Measurements from ENCODE around the gene HES7.
"Not testable (repeated sequence)": the region's sequence is repeated elsewhere in the genome, so short reads cannot be mapped to it uniquely, and the experiment has no call there.

HES7 gene

DNA sequence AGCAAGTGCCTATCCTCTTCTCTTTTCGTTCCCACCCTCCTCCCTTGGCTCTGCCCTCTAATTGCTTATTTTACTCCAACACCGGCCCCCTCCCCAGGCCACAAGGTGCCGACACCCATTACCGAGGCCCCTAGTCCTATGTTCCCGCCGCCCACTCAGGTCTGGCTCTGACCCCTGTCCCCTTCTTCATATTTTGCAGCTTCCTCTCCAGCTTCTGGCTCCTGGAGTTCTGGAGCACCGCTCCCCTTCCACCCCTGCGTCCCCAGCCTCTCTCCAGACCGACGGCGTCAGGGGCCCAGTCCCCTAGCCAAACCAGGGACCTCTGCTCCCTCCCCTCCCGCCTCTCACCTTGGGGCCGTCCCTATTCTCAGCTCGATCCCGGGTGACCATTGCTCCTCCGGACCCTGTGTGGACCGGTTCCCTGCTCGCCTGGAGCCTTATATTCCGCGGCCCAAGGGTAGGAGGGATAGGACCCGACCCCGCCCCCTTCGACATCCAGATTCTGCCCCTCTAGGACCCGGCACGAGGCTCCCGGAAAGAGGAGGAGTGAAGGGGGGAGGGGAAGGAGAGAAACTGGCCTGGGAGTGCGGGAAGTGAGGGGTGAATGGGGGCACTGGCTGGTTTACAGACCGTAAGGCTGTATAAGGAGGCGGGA lies at the start of gene HES7:
Gene HES7 (minus strand): TSS at position 412 of the 655 bp plus-strand sequence. CDS start 22 bp downstream, at position 390.
- in situ Hi-C loops (cut with MboI; ENCODE audit: low sequenced_read_pairs), result no loop called here

- in situ Hi-C loops (cut with MboI; ENCODE audit: low sequenced_read_pairs), result no loop called here
Measured at GRCh38 chr17:8173056-8173870, 49.4 kb upstream of the HES7 start.

GRCh38 chr17:8170186-8170585 lies 46.3 kb upstream of the HES7 start:
- in situ Hi-C loops (cut with MboI; ENCODE audit: low sequenced_read_pairs), result not testable (repeated sequence)

DNA sequence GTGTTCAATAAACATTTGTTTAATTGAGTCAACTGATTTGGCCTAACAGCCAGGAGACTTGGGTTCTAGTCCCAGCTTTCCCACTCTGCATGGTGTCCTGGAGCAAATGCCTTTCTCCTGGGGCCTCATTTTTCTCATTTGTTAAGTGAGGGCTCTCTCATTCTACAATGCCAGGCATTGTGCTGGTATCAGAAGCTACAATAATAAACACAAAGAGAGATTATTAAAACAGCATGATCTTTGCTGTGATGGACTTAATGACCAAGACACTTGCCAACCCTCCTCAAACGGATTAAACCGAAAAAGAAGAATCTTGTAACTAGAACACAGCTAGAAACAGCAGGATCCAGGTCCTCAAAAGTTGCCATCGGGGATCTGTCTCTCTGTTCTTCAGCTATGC lies 43.6 kb upstream of the HES7 start:
- in situ Hi-C loops (cut with MboI; ENCODE audit: low sequenced_read_pairs), result no loop called here

GRCh38 chr17:8166731-8167130 lies 42.8 kb upstream of the HES7 start:
- in situ Hi-C loops (cut with MboI; ENCODE audit: low sequenced_read_pairs), result no loop called here

DNA sequence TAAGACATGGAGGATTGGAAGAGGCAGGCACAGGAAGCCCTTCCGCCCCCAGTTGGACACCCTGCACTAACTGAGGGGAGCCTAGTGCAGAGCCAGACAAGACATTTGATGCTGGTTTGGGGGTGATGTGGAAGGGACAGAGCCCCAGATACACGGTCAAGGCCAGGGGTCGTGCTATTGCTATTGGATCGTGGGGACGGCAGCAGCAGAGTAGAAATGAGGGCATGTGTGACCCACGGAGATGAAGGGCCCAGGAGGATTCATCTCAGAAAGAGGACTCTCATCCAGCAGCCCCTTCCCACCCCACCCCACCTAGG lies 40.9 kb upstream of the HES7 start:
- in situ Hi-C loops (cut with MboI; ENCODE audit: low sequenced_read_pairs), result no loop called here

GRCh38 chr17:8163978-8164814 lies 40.3 kb upstream of the HES7 start:
- in situ Hi-C loops (cut with MboI; ENCODE audit: low sequenced_read_pairs), result no loop called here

DNA sequence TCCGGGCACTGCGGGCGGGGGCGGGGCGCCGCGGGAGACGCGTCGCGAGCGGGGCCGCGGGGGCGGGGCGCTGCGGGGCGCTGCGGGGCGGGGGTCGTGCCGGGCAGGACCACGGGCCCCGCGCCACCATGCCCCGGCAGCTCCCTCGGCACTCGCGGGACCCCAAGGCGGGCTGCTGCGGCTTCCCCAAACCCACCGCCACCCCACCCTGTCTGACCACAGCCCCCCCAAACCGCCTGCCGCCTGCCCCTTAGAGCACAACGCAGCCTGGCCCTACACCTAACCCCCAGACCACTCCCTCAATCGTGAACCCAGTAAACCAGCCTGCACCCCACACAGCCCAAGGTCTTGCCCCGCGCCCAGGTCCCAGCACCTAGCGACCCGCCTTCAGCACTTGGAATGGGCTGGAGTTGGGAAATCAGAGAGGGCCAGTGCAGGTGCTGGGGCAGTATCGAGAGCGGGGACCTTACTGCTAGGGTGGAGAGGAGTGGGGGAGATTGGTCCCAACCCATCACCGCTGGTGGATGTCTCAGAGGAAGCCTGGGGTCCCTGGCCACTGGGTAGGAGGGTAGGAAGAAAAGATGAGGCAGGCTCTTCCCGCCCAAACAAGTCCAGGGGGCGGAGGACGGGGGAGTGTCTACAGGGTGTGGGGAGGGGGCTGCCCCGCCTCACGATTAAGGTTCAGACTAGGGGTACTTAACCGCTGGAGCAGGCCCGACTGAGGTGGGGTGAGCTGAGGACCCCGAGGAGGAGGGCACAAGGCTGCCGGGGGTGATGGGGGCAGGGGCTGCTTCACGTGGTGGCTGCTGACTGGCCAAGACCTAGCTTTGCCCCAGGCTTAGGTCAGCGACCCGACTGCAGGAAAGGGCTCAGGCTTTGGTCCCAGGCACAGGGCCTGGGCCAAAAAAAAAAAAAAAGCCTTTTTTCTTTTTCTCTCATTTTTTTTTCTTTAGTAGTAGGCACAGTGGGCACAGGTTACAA lies 39.4 kb upstream of the HES7 start:
- in situ Hi-C loops (cut with MboI; ENCODE audit: low sequenced_read_pairs), result no loop called here

DNA sequence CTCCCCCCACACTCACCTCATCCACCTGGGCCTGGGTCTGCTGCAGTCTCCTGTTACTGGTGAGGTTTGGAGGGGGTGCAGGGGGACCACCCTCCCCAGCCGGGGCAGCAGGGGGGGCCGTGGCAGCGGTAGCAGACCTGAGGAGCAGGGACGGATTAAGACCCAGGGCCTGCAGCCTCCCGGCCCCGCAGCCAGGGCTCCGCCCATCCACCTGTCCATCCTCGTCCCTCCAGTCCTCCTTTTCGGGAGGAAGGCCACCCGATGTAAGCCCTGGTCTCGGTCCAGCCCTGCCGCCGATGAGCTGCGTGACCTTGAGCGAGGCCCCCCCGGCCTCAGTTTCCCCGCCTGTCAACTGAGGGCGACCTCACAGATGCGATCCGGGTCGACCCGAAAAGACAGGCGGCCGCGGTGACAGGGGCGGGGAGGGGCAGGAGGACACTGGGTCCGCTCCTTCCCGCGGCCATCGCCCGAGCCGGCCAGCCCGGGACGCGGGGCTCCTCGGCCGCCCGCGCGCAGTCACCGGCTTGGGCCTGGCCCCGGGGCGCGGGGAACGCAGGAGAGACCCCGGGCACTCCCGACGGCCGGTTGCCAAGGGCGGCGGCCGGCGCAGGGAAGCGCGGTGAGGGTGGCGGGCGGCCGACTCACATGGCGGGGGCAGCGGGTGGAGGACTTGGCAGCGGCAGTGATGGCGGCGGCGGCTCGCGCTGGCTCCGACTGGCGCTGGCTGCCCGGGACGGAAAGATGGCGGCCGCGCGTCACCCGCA lies 38.5 kb upstream of the HES7 start, which contains the start of gene VAMP2:
Gene VAMP2 (minus strand): TSS at position 716 of the 764 bp plus-strand sequence. CDS start 69 bp downstream, at position 647.
- in situ Hi-C loops (cut with MboI; ENCODE audit: low sequenced_read_pairs), result no loop called here

- in situ Hi-C loops (cut with MboI; ENCODE audit: low sequenced_read_pairs), result no loop called here
Measured at GRCh38 chr17:8161289-8162232, 37.7 kb upstream of the HES7 start.

DNA sequence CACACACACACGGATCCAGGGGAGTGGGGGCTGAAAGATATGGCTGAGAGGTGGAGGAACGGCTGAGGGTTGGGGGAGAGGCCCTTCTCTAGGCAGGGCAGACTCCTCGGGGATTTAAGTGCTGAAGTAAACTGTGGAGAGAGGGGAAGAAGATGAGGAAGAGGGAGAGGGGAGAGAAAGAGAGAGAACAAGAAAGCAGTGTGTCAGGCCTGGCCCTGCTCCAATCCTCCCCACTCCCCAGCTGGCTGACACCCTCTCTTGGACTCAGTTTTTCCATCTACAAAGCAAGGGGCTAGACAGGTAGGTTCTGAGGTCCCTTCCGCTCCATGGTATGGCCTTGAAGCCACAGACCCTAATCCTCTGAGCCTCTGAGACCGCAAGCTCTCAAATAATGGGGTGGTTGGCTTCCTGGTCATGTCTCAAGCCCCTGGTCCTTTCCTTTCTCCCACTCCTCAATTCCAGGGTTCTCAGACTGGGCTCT lies 36.9 kb upstream of the HES7 start:
- in situ Hi-C loops (cut with MboI; ENCODE audit: low sequenced_read_pairs), result no loop called here

DNA sequence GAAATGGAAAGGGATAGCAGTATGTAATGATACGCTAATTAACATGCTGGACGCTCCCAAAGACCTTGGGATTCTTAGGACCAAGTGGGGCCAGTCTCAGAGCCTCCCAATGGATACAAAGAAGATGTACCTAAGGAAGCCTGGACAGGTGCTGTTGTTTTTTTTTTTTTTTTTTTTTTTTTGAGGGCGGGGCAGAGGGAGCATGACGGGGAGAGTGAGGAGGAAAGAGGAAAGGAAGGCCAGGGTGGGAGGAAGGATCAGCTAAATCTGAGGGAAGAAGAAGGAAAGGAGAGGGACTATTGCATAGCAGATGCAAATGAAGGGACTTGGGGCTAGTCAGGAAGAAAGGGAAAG lies 36.3 kb upstream of the HES7 start:
- in situ Hi-C loops (cut with MboI; ENCODE audit: low sequenced_read_pairs), result no loop called here

DNA sequence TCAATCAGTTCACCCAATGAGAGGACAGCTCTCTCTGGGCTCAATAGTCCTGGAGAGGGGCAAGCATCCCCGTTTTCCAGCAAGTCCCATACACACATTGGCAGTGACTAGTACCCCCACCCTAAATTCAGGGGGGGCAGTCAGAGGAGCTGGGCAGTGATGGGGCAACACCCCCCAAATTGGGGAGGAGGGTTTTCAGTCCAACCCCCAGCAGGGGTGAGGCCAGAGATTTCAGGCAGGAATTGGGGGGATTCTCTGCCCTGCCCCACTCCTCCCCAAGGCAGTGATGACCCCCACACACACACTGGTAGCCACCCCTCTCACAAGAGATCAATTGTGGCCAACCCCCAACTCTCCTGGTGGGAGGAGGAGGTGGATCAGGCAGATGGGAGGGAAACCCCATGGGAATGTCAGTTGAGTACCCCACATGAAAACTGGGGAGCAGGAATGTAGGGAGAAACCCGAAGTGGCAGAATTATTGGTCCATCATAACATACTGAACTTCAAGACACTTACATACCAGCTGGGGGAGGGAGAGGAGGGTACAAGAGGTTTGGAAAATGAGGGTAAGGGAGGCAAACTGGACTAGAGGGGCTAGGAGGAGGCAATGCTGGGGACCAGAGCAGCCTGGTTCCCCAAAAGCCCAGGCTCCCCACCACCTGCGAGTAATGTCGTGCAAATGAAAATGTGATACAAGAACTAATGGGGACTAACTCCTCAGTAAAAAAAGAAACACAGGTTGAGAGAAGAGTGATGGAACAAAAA lies 35.7 kb upstream of the HES7 start:
- in situ Hi-C loops (cut with MboI; ENCODE audit: low sequenced_read_pairs), result no loop called here

DNA sequence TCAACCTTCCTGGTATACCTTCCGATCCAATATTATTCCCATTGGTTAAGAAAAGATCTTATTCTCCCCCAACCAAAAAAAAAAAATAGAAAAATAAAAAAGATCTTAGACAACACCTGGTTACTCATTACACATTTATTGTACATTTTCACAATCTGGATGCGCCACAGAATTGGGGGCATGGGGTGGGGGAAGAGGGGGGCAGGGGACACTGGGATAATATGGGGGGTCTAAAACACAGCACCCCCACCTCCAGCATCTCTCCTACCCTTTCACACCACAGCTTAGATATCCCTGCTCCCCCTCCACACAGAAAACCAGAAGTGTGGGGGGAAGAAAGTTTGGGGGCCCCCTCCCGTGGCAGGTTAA lies 35.1 kb upstream of the HES7 start:
- in situ Hi-C loops (cut with MboI; ENCODE audit: low sequenced_read_pairs), result no loop called here

DNA sequence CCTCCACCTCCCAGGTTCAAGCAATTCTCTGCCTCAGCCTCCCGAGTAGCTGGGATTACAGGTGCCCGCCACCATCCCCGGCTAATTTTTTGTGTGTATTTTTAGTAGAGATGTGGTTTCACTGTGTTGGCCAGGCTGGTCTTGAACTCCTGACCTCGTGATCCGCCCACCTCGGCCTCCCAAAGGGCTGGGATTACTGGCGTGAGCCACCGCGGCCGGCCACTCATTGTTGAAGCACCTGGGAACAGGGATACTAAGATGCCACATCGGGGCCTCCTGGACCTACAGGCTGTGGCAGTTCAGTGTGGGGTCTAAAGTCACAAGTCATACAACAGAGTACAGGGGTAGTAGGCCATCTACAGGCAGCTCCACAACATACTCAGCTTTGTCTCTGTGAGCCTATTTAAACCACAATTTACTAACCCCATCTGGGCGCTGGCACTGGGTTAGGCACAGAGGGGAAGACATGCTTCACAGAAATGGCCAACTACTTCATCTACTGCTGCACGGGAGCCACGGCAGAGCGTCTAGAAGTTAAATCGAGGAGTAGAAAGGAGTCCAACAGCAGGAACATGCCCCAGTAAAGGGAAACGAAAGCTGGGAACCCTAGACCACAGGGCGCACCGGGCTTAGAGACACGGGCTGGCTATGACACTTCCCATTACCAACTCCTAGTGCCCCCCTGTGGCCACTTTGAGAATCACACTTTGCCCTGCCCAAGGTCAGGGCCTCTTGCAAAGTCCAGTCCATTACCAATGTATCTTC lies 34.5 kb upstream of the HES7 start:
- in situ Hi-C loops (cut with MboI; ENCODE audit: low sequenced_read_pairs), result no loop called here

- in situ Hi-C loops (cut with MboI; ENCODE audit: low sequenced_read_pairs), result no loop called here
Measured at GRCh38 chr17:8156246-8156992, 32.5 kb upstream of the HES7 start.

DNA sequence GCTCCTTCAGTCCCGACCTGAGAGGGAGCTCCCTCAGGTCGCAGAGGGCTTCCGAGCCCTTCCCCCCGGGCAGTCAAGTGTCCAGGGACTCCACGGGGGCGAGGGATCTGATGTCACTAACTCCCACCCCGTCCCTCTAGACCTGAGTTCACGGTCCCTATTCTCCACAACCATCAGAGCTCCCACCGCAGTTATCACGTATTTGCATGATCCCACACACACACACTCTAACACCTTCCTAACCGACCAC lies 32.0 kb upstream of the HES7 start:
- in situ Hi-C loops (cut with MboI; ENCODE audit: low sequenced_read_pairs), result no loop called here

Data from HL-60/S4 treated with phorbol 12-myristate 13-acetate at 8.2 ng/mL for 4 days and 3 days (cell line).